HTR-8/SVneo (cell line): Measurements from ENCODE around the gene TMEM214.

Source experiments
- DNase-seq: peaks from one replicate; pipeline ENCODE4 v3.0.0; 2011; ENCODE audit warnings: low spot score, mixed read lengths; ENCODE audit not compliant: insufficient read length
- FAIRE-seq: peaks from 2 replicates; lab custom pipeline; 2011; peaks lifted over from hg19 to GRCh38; lab: Jason Lieb, UNC

The TMEM214 gene

GRCh38 chr2:27009083-27009482 lies 23.7 kb upstream of the TMEM214 start:
- FAIRE-seq (no peak), DNase-seq (no peak)

- no peak for FAIRE-seq
Observed at GRCh38 chr2:27009716-27010115, 23.0 kb upstream of the TMEM214 start.

GRCh38 chr2:27010139-27010538 lies 22.6 kb upstream of the TMEM214 start:
- no peak for FAIRE-seq
- no peak for DNase-seq

More at GRCh38 chr2:27009716-27010115, 23.0 kb upstream of the TMEM214 start:
- no peak for DNase-seq

GRCh38 chr2:27013738-27014137 lies 19.0 kb upstream of the TMEM214 start:
- FAIRE-seq (no peak), DNase-seq (no peak)

GRCh38 chr2:27014771-27015433 lies 17.9 kb upstream of the TMEM214 start:
- DNase-seq, result no peak
- no peak for FAIRE-seq

- DNase-seq (peak; percentile 73), FAIRE-seq (no peak)
Observed at GRCh38 chr2:27016801-27017325, 15.9 kb upstream of the TMEM214 start.

- FAIRE-seq (no peak), DNase-seq (no peak)
Observed at GRCh38 chr2:27018142-27018541, 14.6 kb upstream of the TMEM214 start.

GRCh38 chr2:27019459-27019858 lies 13.3 kb upstream of the TMEM214 start:
- FAIRE-seq, result no peak
- DNase-seq, result no peak

GRCh38 chr2:27019931-27020855 lies 12.6 kb upstream of the TMEM214 start:
- DNase-seq, result no peak
- no peak for FAIRE-seq

- DNase-seq (no peak), FAIRE-seq (no peak)
Observed at GRCh38 chr2:27021253-27022049, 11.3 kb upstream of the TMEM214 start.

GRCh38 chr2:27023740-27024139 lies 9.0 kb upstream of the TMEM214 start:
- no peak for DNase-seq
- no peak for FAIRE-seq

GRCh38 chr2:27024188-27024587 lies 8.6 kb upstream of the TMEM214 start:
- DNase-seq, result no peak

GRCh38 chr2:27024812-27025211 lies 8.0 kb upstream of the TMEM214 start:
- no peak for FAIRE-seq

More at GRCh38 chr2:27024188-27024587, 8.6 kb upstream of the TMEM214 start:
- FAIRE-seq, result no peak

GRCh38 chr2:27025281-27025800 lies 7.4 kb upstream of the TMEM214 start:
- DNase-seq (no peak), FAIRE-seq (no peak)

More at GRCh38 chr2:27024812-27025211, 8.0 kb upstream of the TMEM214 start:
- no peak for DNase-seq

GRCh38 chr2:27025861-27026851 lies 6.6 kb upstream of the TMEM214 start:
- no peak for FAIRE-seq
- DNase-seq, result no peak

- FAIRE-seq, result no peak
- DNase-seq, result no peak
Observed at GRCh38 chr2:27027211-27027651, 5.5 kb upstream of the TMEM214 start.

- FAIRE-seq (no peak), DNase-seq (no peak)
Observed at GRCh38 chr2:27029051-27029450, 3.7 kb upstream of the TMEM214 start.

GRCh38 chr2:27033253-27033852 lies 588 bp downstream of the TMEM214 start:
- no peak for FAIRE-seq

More at GRCh38 chr2:27033253-27033852, 588 bp downstream of the TMEM214 start:
- DNase-seq, result no peak
